T-helper 2 cell treated with Interferon-gamma antibody and Interleukin-4, amounts not matched to agents 5 μg/mL and 100 μg/mL, for 36 hours (primary cell): ENCODE data around the gene KCNJ3.

Experiments used
- DNase-seq: peaks from one replicate; pipeline ENCODE4 v3.0.0; 2021; ENCODE audit warnings: low spot score
- H3K27ac Mint-ChIP-seq: one replicate; pipeline ENCODE4 v1.8.0; 2021; ENCODE audit warnings: mild to moderate bottlenecking, mixed read lengths
- H3K27me3 Mint-ChIP-seq: one replicate; pipeline ENCODE4 v1.8.0; 2021; ENCODE audit warnings: low read depth, mixed read lengths
- H3K36me3 Mint-ChIP-seq: one replicate; pipeline ENCODE4 v1.8.0; 2021; ENCODE audit warnings: low read depth, mixed read lengths
- H3K4me1 Mint-ChIP-seq: one replicate; pipeline ENCODE4 v1.8.0; 2021; ENCODE audit warnings: low read depth, mixed read lengths
- H3K4me3 Mint-ChIP-seq: one replicate; pipeline ENCODE4 v1.8.0; 2022; ENCODE audit warnings: mild to moderate bottlenecking, moderate library complexity, mixed read lengths
- H3K9me3 Mint-ChIP-seq: one replicate; pipeline ENCODE4 v1.8.0; 2021; ENCODE audit warnings: mixed read lengths

KCNJ3 gene

GRCh38 chr2:154724194-154724797 lies 25.8 kb downstream of the KCNJ3 start:
- H3K4me1 Mint-ChIP-seq = no peaks in the 10 kb centered on the region
- H3K27me3 Mint-ChIP-seq = no peaks in the 10 kb centered on the region
- no peak for DNase-seq
- no peak overlapping the region for H3K4me3 Mint-ChIP-seq
- no peaks in the 10 kb centered on the region for H3K36me3 Mint-ChIP-seq
- no peaks in the 10 kb centered on the region for H3K9me3 Mint-ChIP-seq
- no peak overlapping the region for H3K27ac Mint-ChIP-seq

- H3K4me1 Mint-ChIP-seq = no peaks in the 10 kb centered on the region
Measured at GRCh38 chr2:154740361-154740760, 41.9 kb downstream of the KCNJ3 start.

GRCh38 chr2:154758871-154759270 lies 60.4 kb downstream of the KCNJ3 start:
- Mint-ChIP-seq H3K27me3 (no peaks in the 10 kb centered on the region), H3K27ac (no peak overlapping the region), H3K36me3 (no peaks in the 10 kb centered on the region), H3K4me1 (no peaks in the 10 kb centered on the region), H3K9me3 (no peaks in the 10 kb centered on the region), H3K4me3 (no peak overlapping the region)
- DNase-seq = no peak

More at GRCh38 chr2:154740361-154740760, 41.9 kb downstream of the KCNJ3 start:
- H3K9me3 Mint-ChIP-seq = peaks cover 4% of the 10 kb centered on the region
- no peak overlapping the region for H3K4me3 Mint-ChIP-seq
- DNase-seq = no peak
- H3K36me3 Mint-ChIP-seq = no peaks in the 10 kb centered on the region
- H3K27ac Mint-ChIP-seq = no peak overlapping the region
- H3K27me3 Mint-ChIP-seq = no peaks in the 10 kb centered on the region

GRCh38 chr2:154762638-154763037 lies 64.1 kb downstream of the KCNJ3 start:
- DNase-seq = no peak
- H3K4me3 Mint-ChIP-seq = no peak overlapping the region
- no peaks in the 10 kb centered on the region for H3K27me3 Mint-ChIP-seq
- H3K36me3 Mint-ChIP-seq = no peaks in the 10 kb centered on the region
- no peaks in the 10 kb centered on the region for H3K4me1 Mint-ChIP-seq
- no peak overlapping the region for H3K27ac Mint-ChIP-seq
- H3K9me3 Mint-ChIP-seq = no peaks in the 10 kb centered on the region

- Mint-ChIP-seq H3K27ac (no peak overlapping the region), H3K9me3 (peaks cover 9% of the 10 kb centered on the region), H3K36me3 (no peaks in the 10 kb centered on the region), H3K27me3 (no peaks in the 10 kb centered on the region), H3K4me3 (no peak overlapping the region), H3K4me1 (no peaks in the 10 kb centered on the region)
- DNase-seq = no peak
Measured at GRCh38 chr2:154771664-154772284, 73.3 kb downstream of the KCNJ3 start.

GRCh38 chr2:154776825-154777224 lies 78.3 kb downstream of the KCNJ3 start:
- no peak overlapping the region for H3K27ac Mint-ChIP-seq
- no peak for DNase-seq
- H3K9me3 Mint-ChIP-seq = peaks cover 4% of the 10 kb centered on the region
- no peaks in the 10 kb centered on the region for H3K4me1 Mint-ChIP-seq
- H3K36me3 Mint-ChIP-seq = no peaks in the 10 kb centered on the region
- H3K4me3 Mint-ChIP-seq = no peak overlapping the region
- no peaks in the 10 kb centered on the region for H3K27me3 Mint-ChIP-seq

- no peaks in the 10 kb centered on the region for H3K27me3 Mint-ChIP-seq
- no peak for DNase-seq
- no peak overlapping the region for H3K27ac Mint-ChIP-seq
- no peaks in the 10 kb centered on the region for H3K9me3 Mint-ChIP-seq
- H3K4me3 Mint-ChIP-seq = no peak overlapping the region
- no peaks in the 10 kb centered on the region for H3K4me1 Mint-ChIP-seq
- no peaks in the 10 kb centered on the region for H3K36me3 Mint-ChIP-seq
Measured at GRCh38 chr2:154794406-154794805, 95.9 kb downstream of the KCNJ3 start.

- Mint-ChIP-seq H3K27ac (no peak overlapping the region), H3K36me3 (no peaks in the 10 kb centered on the region), H3K4me3 (no peak overlapping the region), H3K9me3 (no peaks in the 10 kb centered on the region), H3K27me3 (no peaks in the 10 kb centered on the region), H3K4me1 (no peaks in the 10 kb centered on the region)
- DNase-seq = no peak
Measured at GRCh38 chr2:154795651-154796050, 97.2 kb downstream of the KCNJ3 start.

- no peaks in the 10 kb centered on the region for H3K36me3 Mint-ChIP-seq
- H3K27ac Mint-ChIP-seq = no peak overlapping the region
- H3K4me3 Mint-ChIP-seq = no peak overlapping the region
- DNase-seq = no peak
- no peaks in the 10 kb centered on the region for H3K9me3 Mint-ChIP-seq
- H3K27me3 Mint-ChIP-seq = no peaks in the 10 kb centered on the region
- no peaks in the 10 kb centered on the region for H3K4me1 Mint-ChIP-seq
Measured at GRCh38 chr2:154804451-154804850, 106.0 kb downstream of the KCNJ3 start.

GRCh38 chr2:154813636-154814035 lies 115.1 kb downstream of the KCNJ3 start:
- no peaks in the 10 kb centered on the region for H3K36me3 Mint-ChIP-seq

GRCh38 chr2:154814856-154815255 lies 116.4 kb downstream of the KCNJ3 start:
- Mint-ChIP-seq H3K27me3 (no peaks in the 10 kb centered on the region), H3K4me3 (no peak overlapping the region), H3K36me3 (no peaks in the 10 kb centered on the region), H3K4me1 (no peaks in the 10 kb centered on the region), H3K27ac (no peak overlapping the region), H3K9me3 (no peaks in the 10 kb centered on the region)
- DNase-seq = no peak

More at GRCh38 chr2:154813636-154814035, 115.1 kb downstream of the KCNJ3 start:
- no peak for DNase-seq
- H3K9me3 Mint-ChIP-seq = no peaks in the 10 kb centered on the region
- H3K4me1 Mint-ChIP-seq = no peaks in the 10 kb centered on the region
- H3K27me3 Mint-ChIP-seq = no peaks in the 10 kb centered on the region
- no peak overlapping the region for H3K4me3 Mint-ChIP-seq
- no peak overlapping the region for H3K27ac Mint-ChIP-seq

GRCh38 chr2:154825358-154825757 lies 126.9 kb downstream of the KCNJ3 start:
- no peak for DNase-seq
- no peak overlapping the region for H3K27ac Mint-ChIP-seq

GRCh38 chr2:154826827-154827226 lies 128.3 kb downstream of the KCNJ3 start:
- Mint-ChIP-seq H3K4me1 (no peaks in the 10 kb centered on the region), H3K27me3 (no peaks in the 10 kb centered on the region), H3K9me3 (no peaks in the 10 kb centered on the region), H3K36me3 (no peaks in the 10 kb centered on the region), H3K4me3 (no peak overlapping the region), H3K27ac (no peak overlapping the region)
- DNase-seq = no peak

More at GRCh38 chr2:154825358-154825757, 126.9 kb downstream of the KCNJ3 start:
- Mint-ChIP-seq H3K27me3 (no peaks in the 10 kb centered on the region), H3K36me3 (no peaks in the 10 kb centered on the region), H3K9me3 (no peaks in the 10 kb centered on the region), H3K4me3 (no peak overlapping the region), H3K4me1 (no peaks in the 10 kb centered on the region)

GRCh38 chr2:154827286-154827685 lies 128.8 kb downstream of the KCNJ3 start:
- no peaks in the 10 kb centered on the region for H3K9me3 Mint-ChIP-seq
- no peak for DNase-seq
- H3K27ac Mint-ChIP-seq = no peak overlapping the region
- no peaks in the 10 kb centered on the region for H3K4me1 Mint-ChIP-seq
- no peak overlapping the region for H3K4me3 Mint-ChIP-seq
- no peaks in the 10 kb centered on the region for H3K27me3 Mint-ChIP-seq
- H3K36me3 Mint-ChIP-seq = no peaks in the 10 kb centered on the region

- no peaks in the 10 kb centered on the region for H3K4me1 Mint-ChIP-seq
- H3K4me3 Mint-ChIP-seq = no peak overlapping the region
- H3K36me3 Mint-ChIP-seq = no peaks in the 10 kb centered on the region
- no peak overlapping the region for H3K27ac Mint-ChIP-seq
- H3K9me3 Mint-ChIP-seq = no peaks in the 10 kb centered on the region
- DNase-seq = no peak
- H3K27me3 Mint-ChIP-seq = no peaks in the 10 kb centered on the region
Measured at GRCh38 chr2:154832711-154833110, 134.2 kb downstream of the KCNJ3 start.
